Rectal smooth muscle tissue (tissue), 1 donor: ENCODE measurements around the gene TNS3.
"Not testable (repeated sequence)": the region's sequence is repeated elsewhere in the genome, so short reads cannot be mapped to it uniquely, and the experiment has no call there.

Experiments
- H3K27ac ChIP-seq: one replicate; pipeline ENCODE4 v1.7.0; 2013; ENCODE audit warnings: low read depth, low read length, inconsistent platforms
- H3K27me3 ChIP-seq: one replicate; pipeline ENCODE4 v1.7.0; 2013; ENCODE audit warnings: low read length; ENCODE audit not compliant: control insufficient read depth, insufficient read depth
- H3K36me3 ChIP-seq: one replicate; pipeline ENCODE4 v1.7.0; 2013; ENCODE audit warnings: low read length; ENCODE audit not compliant: control insufficient read depth, insufficient read depth
- H3K4me1 ChIP-seq: one replicate; pipeline ENCODE4 v1.7.0; 2013; ENCODE audit warnings: low read length; ENCODE audit not compliant: control insufficient read depth, insufficient read depth
- H3K4me3 ChIP-seq: one replicate; pipeline ENCODE4 v1.7.0; 2013; ENCODE audit warnings: low read length
- H3K9ac ChIP-seq: one replicate; pipeline ENCODE4 v1.7.0; 2013; ENCODE audit warnings: low read length

The TNS3 gene

GRCh38 chr7:47586161-47586670 is 4.3 kb upstream of the TNS3 start:
- not testable (repeated sequence) for H3K4me1 ChIP-seq, H3K36me3 ChIP-seq, H3K9ac ChIP-seq, H3K27ac ChIP-seq, H3K4me3 ChIP-seq, H3K27me3 ChIP-seq

GRCh38 chr7:47584536-47584895 is 2.6 kb upstream of the TNS3 start:
- H3K27me3 ChIP-seq: peaks cover 2% of the 10 kb centered on the region

GRCh38 chr7:47583739-47584535 is 2.0 kb upstream of the TNS3 start:
- H3K9ac ChIP-seq: no peak overlapping the region
- H3K27ac ChIP-seq: no peak overlapping the region
- peaks cover 2% of the 10 kb centered on the region for H3K27me3 ChIP-seq
- no peak overlapping the region for H3K4me3 ChIP-seq
- H3K4me1 ChIP-seq: peaks cover 2% of the 10 kb centered on the region
- H3K36me3 ChIP-seq: no peaks in the 10 kb centered on the region

More at GRCh38 chr7:47584536-47584895, 2.6 kb upstream of the TNS3 start:
- Histone ChIP-seq H3K27ac (no peak overlapping the region), H3K4me3 (no peak overlapping the region), H3K9ac (no peak overlapping the region), H3K36me3 (no peaks in the 10 kb centered on the region), H3K4me1 (peaks cover 2% of the 10 kb centered on the region)

- H3K9ac ChIP-seq: no peak overlapping the region
- H3K27ac ChIP-seq: no peak overlapping the region
- H3K27me3 ChIP-seq: peaks cover 2% of the 10 kb centered on the region
- peaks cover 2% of the 10 kb centered on the region for H3K4me1 ChIP-seq
- no peaks in the 10 kb centered on the region for H3K36me3 ChIP-seq
- no peak overlapping the region for H3K4me3 ChIP-seq
Measured at GRCh38 chr7:47582764-47583738, 1.1 kb upstream of the TNS3 start.

GRCh38 chr7:47581438-47581803 is 490 bp downstream of the TNS3 start:
- Histone ChIP-seq H3K27ac (peak overlapping the region; percentile 28), H3K36me3 (no peaks in the 10 kb centered on the region), H3K4me1 (peaks cover 14% of the 10 kb centered on the region), H3K9ac (no peak overlapping the region), H3K27me3 (peaks cover 2% of the 10 kb centered on the region), H3K4me3 (peak overlapping the region; percentile 85)

GRCh38 chr7:47580811-47581331 is 1.0 kb downstream of the TNS3 start:
- H3K4me1 ChIP-seq: peaks cover 20% of the 10 kb centered on the region
- peak overlapping the region; percentile 85 for H3K4me3 ChIP-seq
- H3K9ac ChIP-seq: peak overlapping the region; percentile 38
- H3K27ac ChIP-seq: no peak overlapping the region
- H3K36me3 ChIP-seq: no peaks in the 10 kb centered on the region
- peaks cover 2% of the 10 kb centered on the region for H3K27me3 ChIP-seq

- H3K9ac ChIP-seq: no peak overlapping the region
- H3K4me1 ChIP-seq: peaks cover 21% of the 10 kb centered on the region
- H3K27ac ChIP-seq: no peak overlapping the region
- no peaks in the 10 kb centered on the region for H3K36me3 ChIP-seq
- H3K4me3 ChIP-seq: no peak overlapping the region
- H3K27me3 ChIP-seq: no peaks in the 10 kb centered on the region
Measured at GRCh38 chr7:47580175-47580706, 1.7 kb downstream of the TNS3 start.

GRCh38 chr7:47579458-47579857 is 2.5 kb downstream of the TNS3 start:
- peaks cover 21% of the 10 kb centered on the region for H3K4me1 ChIP-seq

GRCh38 chr7:47578579-47579270 is 3.2 kb downstream of the TNS3 start:
- peaks cover 27% of the 10 kb centered on the region for H3K4me1 ChIP-seq
- H3K27me3 ChIP-seq: no peaks in the 10 kb centered on the region
- no peak overlapping the region for H3K27ac ChIP-seq
- H3K36me3 ChIP-seq: no peaks in the 10 kb centered on the region
- no peak overlapping the region for H3K9ac ChIP-seq
- no peak overlapping the region for H3K4me3 ChIP-seq

More at GRCh38 chr7:47579458-47579857, 2.5 kb downstream of the TNS3 start:
- Histone ChIP-seq H3K36me3 (no peaks in the 10 kb centered on the region), H3K27ac (no peak overlapping the region), H3K27me3 (no peaks in the 10 kb centered on the region), H3K9ac (no peak overlapping the region), H3K4me3 (no peak overlapping the region)

GRCh38 chr7:47577321-47577919 is 4.5 kb downstream of the TNS3 start:
- Histone ChIP-seq H3K9ac (no peak overlapping the region), H3K4me3 (peak overlapping the region; percentile 44), H3K27ac (peak overlapping the region; percentile 85), H3K27me3 (no peaks in the 10 kb centered on the region), H3K4me1 (peaks cover 31% of the 10 kb centered on the region), H3K36me3 (no peaks in the 10 kb centered on the region)

- Histone ChIP-seq H3K4me1 (peaks cover 34% of the 10 kb centered on the region), H3K36me3 (no peaks in the 10 kb centered on the region), H3K9ac (no peak overlapping the region), H3K4me3 (peak overlapping the region; percentile 44), H3K27me3 (no peaks in the 10 kb centered on the region), H3K27ac (peak overlapping the region; percentile 85)
Measured at GRCh38 chr7:47576866-47577306, 5.0 kb downstream of the TNS3 start.
